Adipocyte (in vitro differentiated cells): ENCODE measurements around the gene SPEM3.
"Not testable (repeated sequence)": the region's sequence is repeated elsewhere in the genome, so short reads cannot be mapped to it uniquely, and the experiment has no call there.

ENCODE experiments used
- DNase-seq: peaks from one replicate; pipeline ENCODE4 v3.0.0-alpha.2; 2015; ENCODE audit warnings: low read depth
- H3K27me3 ChIP-seq: replicated peaks from 2 replicates; pipeline ENCODE4 v1.7.0; 2013; ENCODE audit warnings: mild to moderate bottlenecking, low read length, moderate library complexity; ENCODE audit not compliant: control insufficient read depth, insufficient read depth
- H3K36me3 ChIP-seq: 2 replicates; pipeline ENCODE4 v1.7.0; 2013; ENCODE audit warnings: low read length, mild to moderate bottlenecking, moderate library complexity; ENCODE audit not compliant: control insufficient read depth, insufficient read depth, severe bottlenecking
- H3K4me1 ChIP-seq: 2 replicates; pipeline ENCODE4 v1.7.0; 2013; ENCODE audit warnings: mild to moderate bottlenecking, low read length, moderate library complexity; ENCODE audit not compliant: control insufficient read depth, insufficient read depth
- H3K4me3 ChIP-seq: 2 replicates; pipeline ENCODE4 v1.7.0; 2013; ENCODE audit warnings: mild to moderate bottlenecking, low read length, moderate library complexity
- H3K9ac ChIP-seq: 2 replicates; pipeline ENCODE4 v1.7.0; 2013; ENCODE audit warnings: mild to moderate bottlenecking, low read length, moderate library complexity
- H3K9me3 ChIP-seq: 2 replicates; pipeline ENCODE4 v1.7.0; 2013; ENCODE audit warnings: mild to moderate bottlenecking, low read length, moderate library complexity; ENCODE audit not compliant: control insufficient read depth

SPEM3 gene

GRCh38 chr17:7469843-7470242 lies 41.2 kb downstream of the SPEM3 start:
- not testable (repeated sequence) for DNase-seq, H3K27me3 ChIP-seq, H3K4me3 ChIP-seq, H3K9ac ChIP-seq, H3K9me3 ChIP-seq
- peaks cover 12% of the 10 kb centered on the region for H3K36me3 ChIP-seq
- peaks cover 25% of the 10 kb centered on the region for H3K4me1 ChIP-seq

GRCh38 chr17:7470457-7470973 lies 41.9 kb downstream of the SPEM3 start:
- DNase-seq, H3K36me3 ChIP-seq, H3K9me3 ChIP-seq, H3K4me3 ChIP-seq, H3K9ac ChIP-seq, H3K27me3 ChIP-seq: not testable (repeated sequence)
- H3K4me1 ChIP-seq = peaks cover 31% of the 10 kb centered on the region

- Histone ChIP-seq H3K9me3 (no peaks in the 10 kb centered on the region), H3K4me3 (no peak overlapping the region), H3K4me1 (peaks cover 37% of the 10 kb centered on the region), H3K9ac (no peak overlapping the region), H3K36me3 (peaks cover 6% of the 10 kb centered on the region), H3K27me3 (no peaks in the 10 kb centered on the region)
- DNase-seq = no peak
Measured at GRCh38 chr17:7471729-7472128, 43.1 kb downstream of the SPEM3 start.

GRCh38 chr17:7474767-7475166 lies 46.1 kb downstream of the SPEM3 start:
- not testable (repeated sequence) for DNase-seq, H3K27me3 ChIP-seq

GRCh38 chr17:7475764-7476422 lies 47.2 kb downstream of the SPEM3 start:
- Histone ChIP-seq H3K4me3 (peak overlapping the region; percentile 83), H3K9ac (peak overlapping the region; percentile 96)
- DNase-seq = no peak

More at GRCh38 chr17:7474767-7475166, 46.1 kb downstream of the SPEM3 start:
- H3K9ac ChIP-seq, H3K36me3 ChIP-seq, H3K4me3 ChIP-seq, H3K9me3 ChIP-seq: not testable (repeated sequence)
- H3K4me1 ChIP-seq = peaks cover 44% of the 10 kb centered on the region

GRCh38 chr17:7476494-7476893 lies 47.8 kb downstream of the SPEM3 start:
- H3K36me3 ChIP-seq = peaks cover 3% of the 10 kb centered on the region
- peaks cover 45% of the 10 kb centered on the region for H3K4me1 ChIP-seq
- peak; percentile 44 for DNase-seq

More at GRCh38 chr17:7475764-7476422, 47.2 kb downstream of the SPEM3 start:
- no peaks in the 10 kb centered on the region for H3K27me3 ChIP-seq
- peaks cover 3% of the 10 kb centered on the region for H3K36me3 ChIP-seq
- H3K9me3 ChIP-seq = no peaks in the 10 kb centered on the region
- H3K4me1 ChIP-seq = peaks cover 45% of the 10 kb centered on the region

GRCh38 chr17:7476951-7477350 lies 48.3 kb downstream of the SPEM3 start:
- Histone ChIP-seq H3K4me1 (peaks cover 45% of the 10 kb centered on the region), H3K4me3 (peak overlapping the region; percentile 83), H3K27me3 (no peaks in the 10 kb centered on the region), H3K9me3 (no peaks in the 10 kb centered on the region), H3K36me3 (peaks cover 3% of the 10 kb centered on the region), H3K9ac (peak overlapping the region; percentile 96)
- DNase-seq = no peak

More at GRCh38 chr17:7476494-7476893, 47.8 kb downstream of the SPEM3 start:
- Histone ChIP-seq H3K27me3 (no peaks in the 10 kb centered on the region), H3K9me3 (no peaks in the 10 kb centered on the region), H3K4me3 (peak overlapping the region; percentile 83), H3K9ac (peak overlapping the region; percentile 96)

GRCh38 chr17:7477392-7478275 lies 49.0 kb downstream of the SPEM3 start:
- Histone ChIP-seq H3K9ac (peak overlapping the region; percentile 96), H3K4me3 (peak overlapping the region; percentile 83), H3K36me3 (peaks cover 3% of the 10 kb centered on the region), H3K4me1 (peaks cover 46% of the 10 kb centered on the region), H3K9me3 (no peaks in the 10 kb centered on the region), H3K27me3 (no peaks in the 10 kb centered on the region)
- peak; percentile 95 for DNase-seq

GRCh38 chr17:7478276-7479212 lies 49.9 kb downstream of the SPEM3 start:
- Histone ChIP-seq H3K4me3 (peak overlapping the region; percentile 83), H3K4me1 (peaks cover 54% of the 10 kb centered on the region), H3K36me3 (peaks cover 3% of the 10 kb centered on the region), H3K9ac (peak overlapping the region; percentile 96), H3K27me3 (no peaks in the 10 kb centered on the region), H3K9me3 (no peaks in the 10 kb centered on the region)
- peak; percentile 68 for DNase-seq

- Histone ChIP-seq H3K4me3 (peak within 1 kb of the TSS; percentile 88), H3K4me1 (peaks cover 50% of the 10 kb centered on the region), H3K36me3 (no peaks in the 10 kb centered on the region), H3K9me3 (no peaks in the 10 kb centered on the region), H3K9ac (peak within 1 kb of the TSS; percentile 98), H3K27me3 (no peaks in the 10 kb centered on the region)
- peak; percentile 79 for DNase-seq
Measured at GRCh38 chr17:7479213-7480088, 50.8 kb downstream of the SPEM3 start, which contains the start of gene ZBTB4. ZBTB4 (minus strand) TSS chr17:7479631; CDS start chr17:7466801, 12,830 bp downstream.
